22Rv1 (cell line): ENCODE measurements around the gene WSCD2.

Experiments
- ZFX ChIP-seq: fragments of 450-650 bp; IDR thresholded peaks from 2 replicates; pipeline ENCODE4 v1.6.1; 2017; ENCODE audit warnings: antibody characterized with exemption, borderline replicate concordance
- TF ChIP-seq, protein P1 (sequence below): fragments of 450-650 bp; IDR thresholded peaks from 2 replicates; pipeline ENCODE4 v1.5.1; 2017; ENCODE audit warnings: mild to moderate bottlenecking

DNA sequence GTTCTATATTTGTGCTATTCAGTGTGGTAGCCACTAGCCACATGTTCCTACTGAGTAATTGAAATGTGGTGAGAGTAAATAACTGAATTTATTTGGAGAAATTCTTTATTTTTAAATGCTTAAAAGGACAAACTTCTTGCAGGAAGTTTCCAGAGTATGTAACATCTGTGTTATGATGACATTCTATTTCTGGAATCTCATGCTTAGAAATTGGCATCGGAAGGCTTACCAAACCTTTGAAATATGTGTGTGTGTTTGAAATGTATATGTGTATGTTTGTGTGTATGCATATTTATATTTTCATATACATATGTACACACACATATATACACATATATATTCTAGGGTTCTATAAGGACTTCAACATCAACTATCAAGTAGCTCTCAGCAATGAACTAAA, 12.4 kb upstream of the WSCD2 start:
- TF ChIP-seq, protein P1, sequence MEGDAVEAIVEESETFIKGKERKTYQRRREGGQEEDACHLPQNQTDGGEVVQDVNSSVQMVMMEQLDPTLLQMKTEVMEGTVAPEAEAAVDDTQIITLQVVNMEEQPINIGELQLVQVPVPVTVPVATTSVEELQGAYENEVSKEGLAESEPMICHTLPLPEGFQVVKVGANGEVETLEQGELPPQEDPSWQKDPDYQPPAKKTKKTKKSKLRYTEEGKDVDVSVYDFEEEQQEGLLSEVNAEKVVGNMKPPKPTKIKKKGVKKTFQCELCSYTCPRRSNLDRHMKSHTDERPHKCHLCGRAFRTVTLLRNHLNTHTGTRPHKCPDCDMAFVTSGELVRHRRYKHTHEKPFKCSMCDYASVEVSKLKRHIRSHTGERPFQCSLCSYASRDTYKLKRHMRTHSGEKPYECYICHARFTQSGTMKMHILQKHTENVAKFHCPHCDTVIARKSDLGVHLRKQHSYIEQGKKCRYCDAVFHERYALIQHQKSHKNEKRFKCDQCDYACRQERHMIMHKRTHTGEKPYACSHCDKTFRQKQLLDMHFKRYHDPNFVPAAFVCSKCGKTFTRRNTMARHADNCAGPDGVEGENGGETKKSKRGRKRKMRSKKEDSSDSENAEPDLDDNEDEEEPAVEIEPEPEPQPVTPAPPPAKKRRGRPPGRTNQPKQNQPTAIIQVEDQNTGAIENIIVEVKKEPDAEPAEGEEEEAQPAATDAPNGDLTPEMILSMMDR, result no peak
- TF ChIP-seq ZFX, result no peak
